Large intestine (tissue), 12 donors: ENCODE results near the gene ZNF853. TPM values are rescaled to one million over a fixed set of nuclear protein-coding genes. Genes with fewer than 3 reads are reported as not detected.
"Not testable (repeated sequence)": the region's sequence is repeated elsewhere in the genome, so short reads cannot be mapped to it uniquely, and the experiment has no call there.

ENCODE experiments used
- DNase-seq, 2 donors: peaks; one replicate each; pipeline versions ENCODE4 v3.0.0 to v3.0.0-alpha.2; 2013
- H3K27ac ChIP-seq: one replicate; pipeline ENCODE4 v1.5.1; 2013; ENCODE audit warnings: low read length
- H3K27me3 ChIP-seq: 2 replicates; pipeline ENCODE4 v1.6.1; 2013; ENCODE audit warnings: low read length; ENCODE audit not compliant: control insufficient read depth, insufficient read depth
- H3K36me3 ChIP-seq: 2 replicates; pipeline ENCODE4 v1.6.1; 2013; ENCODE audit warnings: low read length; ENCODE audit not compliant: control insufficient read depth, insufficient read depth
- H3K4me1 ChIP-seq: one replicate; pipeline ENCODE4 v1.6.1; 2013; ENCODE audit warnings: low read length; ENCODE audit not compliant: control insufficient read depth, insufficient read depth
- H3K4me3 ChIP-seq: one replicate; pipeline ENCODE4 v1.5.1; 2013; ENCODE audit warnings: low read length
- H3K9me3 ChIP-seq: one replicate; pipeline ENCODE4 v1.6.1; 2013; ENCODE audit warnings: mild to moderate bottlenecking, low read depth, low read length, moderate library complexity; ENCODE audit not compliant: control insufficient read depth
- WGBS: methylation state at CpG from one replicate; pipeline ENCODE4 v1.1.5; 2013; ENCODE audit warnings: low lambda C conversion rate; ENCODE audit not compliant: insufficient coverage; 5-methylcytosine and 5-hydroxymethylcytosine counted together
- long read RNA-seq, 11 donors: transcript quantifications; one replicate each; lab custom pipeline, GENCODE V29; 2026
- polyA plus RNA-seq: library from polyadenylated mRNA; unstranded; fragments of 120-200 nt; gene quantifications from one replicate; pipeline ENCODE4 v1.2.1, GENCODE V29; 2013

Gene ZNF853
- polyA plus RNA-seq, result 5.7 TPM
- long read RNA-seq, donor 1, result 0 reads
- long read RNA-seq, donor 2, partial matches to known transcripts, result 0 of 2 reads
- long read RNA-seq, donor 2, other reads (novel, unspliced or antisense), result 0 of 2 reads
- long read RNA-seq, donor 3, partial matches to known transcripts, result 0 of 1 reads
- long read RNA-seq, donor 3, other reads (novel, unspliced or antisense), result 0 of 1 reads
- long read RNA-seq, donor 4, result 0 reads
- long read RNA-seq, donor 5, partial matches to known transcripts, result 0 of 2 reads
- long read RNA-seq, donor 5, other reads (novel, unspliced or antisense), result 0 of 2 reads
- long read RNA-seq, donor 6, result 0 reads
- long read RNA-seq, donor 7, partial matches to known transcripts, result 5 of 6 reads
- long read RNA-seq, donor 7, other reads (novel, unspliced or antisense), result 0 of 6 reads
- long read RNA-seq, donor 8, partial matches to known transcripts, result 0 of 3 reads
- long read RNA-seq, donor 8, other reads (novel, unspliced or antisense), result 0 of 3 reads
- long read RNA-seq, donor 9, partial matches to known transcripts, result 0 of 3 reads
- long read RNA-seq, donor 9, other reads (novel, unspliced or antisense), result 0 of 3 reads
- long read RNA-seq, donor 10, partial matches to known transcripts, result 6 of 7 reads
- long read RNA-seq, donor 10, other reads (novel, unspliced or antisense), result 0 of 7 reads
- long read RNA-seq, donor 11, result 0 reads

DNA sequence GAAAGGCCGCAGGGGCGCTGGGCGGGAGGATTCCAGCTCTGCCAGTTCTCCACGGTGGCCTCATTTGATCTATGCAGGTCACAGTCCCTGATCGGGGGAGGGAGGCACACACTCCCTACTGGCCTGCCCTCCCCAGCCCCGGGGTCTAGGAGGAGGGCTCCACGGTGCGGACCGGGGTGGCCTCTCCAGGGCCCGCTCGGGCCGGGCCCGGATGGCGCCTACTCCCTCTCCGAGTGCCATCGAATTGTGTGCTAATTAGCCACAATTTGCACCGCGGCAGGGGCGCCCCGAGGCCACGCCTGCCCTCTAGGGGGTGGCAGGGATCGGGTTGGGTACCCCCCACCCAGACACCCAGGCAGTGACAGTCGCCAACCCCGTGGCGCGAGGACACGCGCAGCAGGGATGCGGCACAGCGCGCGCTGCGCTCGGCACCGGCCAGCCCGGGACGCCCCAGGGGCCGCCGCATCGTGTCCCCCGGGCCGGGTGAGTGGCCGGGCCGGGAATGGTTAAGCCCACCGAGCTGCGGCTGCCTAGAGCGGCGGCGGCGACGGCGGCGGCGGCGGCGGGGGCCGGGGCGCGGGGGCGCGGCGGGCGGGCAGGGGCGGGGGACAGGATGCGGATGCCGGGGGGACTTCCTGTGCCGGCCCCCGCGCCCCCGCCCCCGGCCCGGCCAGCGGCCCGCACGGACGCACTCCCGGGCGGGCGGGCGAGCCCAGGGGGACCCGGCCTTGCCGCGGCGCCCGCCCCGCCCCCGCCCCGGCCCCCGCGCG, at the start of gene ZNF853:
TSS of gene ZNF853 (plus strand) at position 658 of the 770 bp plus-strand sequence. CDS start 565 bp downstream, outside the sequence.
- peaks cover 4% of the 10 kb centered on the region for H3K9me3 ChIP-seq
- WGBS, result no CpG with 5 or more reads among the region's 91 CpGs
- DNase-seq, result peak in 1 of 2 donors; percentile 30
- peak within 1 kb of the TSS; percentile 55 for H3K4me3 ChIP-seq
- peaks cover 12% of the 10 kb centered on the region for H3K27me3 ChIP-seq
- H3K4me1 ChIP-seq, result peaks cover 2% of the 10 kb centered on the region
- H3K27ac ChIP-seq, result no peak within 1 kb of the TSS
- no peaks in the 10 kb centered on the region for H3K36me3 ChIP-seq

DNA sequence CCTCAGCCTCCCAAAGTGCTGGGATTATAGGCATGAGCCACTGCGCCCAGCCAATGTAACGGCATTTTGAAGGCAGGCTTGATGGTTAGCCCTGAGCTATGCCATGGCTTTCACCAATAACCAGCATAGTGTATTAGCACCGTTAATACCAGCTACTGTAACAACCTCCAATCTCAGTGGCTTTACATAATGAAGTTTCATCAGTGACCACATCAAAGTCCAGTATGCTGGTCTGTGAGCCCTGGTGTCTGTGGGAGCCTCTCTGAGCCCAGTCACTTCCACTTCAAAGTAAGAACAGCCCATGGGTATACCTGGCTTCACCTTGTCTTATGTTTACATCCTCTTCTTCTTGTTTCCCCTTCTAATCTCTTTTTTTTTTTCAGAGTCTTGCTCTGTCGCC, 49.8 kb upstream of the ZNF853 start:
- H3K4me3 ChIP-seq, result no peak overlapping the region
- no peaks in the 10 kb centered on the region for H3K9me3 ChIP-seq
- no CpG with 5 or more reads among the region's 4 CpGs for WGBS
- no peak overlapping the region for H3K27ac ChIP-seq
- H3K27me3 ChIP-seq, result no peaks in the 10 kb centered on the region
- no peaks in the 10 kb centered on the region for H3K36me3 ChIP-seq
- DNase-seq, result no peak
- H3K4me1 ChIP-seq, result no peaks in the 10 kb centered on the region

DNA sequence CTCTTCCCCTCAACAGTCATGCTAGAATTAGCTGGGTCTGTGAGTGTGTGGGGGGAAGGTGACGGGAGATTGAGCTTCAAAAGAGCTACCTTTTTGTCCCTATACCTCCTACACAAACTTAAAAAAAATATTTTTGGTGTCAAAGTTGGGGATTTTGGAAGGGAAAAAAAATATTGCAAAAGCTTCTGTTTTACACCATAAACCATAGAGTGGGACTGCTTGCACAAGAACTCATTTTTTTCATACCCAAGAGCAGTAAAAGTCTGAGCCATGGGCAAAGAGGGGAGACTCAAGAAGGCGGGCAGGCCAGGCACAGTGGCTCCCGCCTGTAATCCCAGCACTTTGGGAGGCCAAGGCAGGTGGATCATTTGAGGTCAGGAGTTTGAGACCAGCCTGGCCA, 47.5 kb upstream of the ZNF853 start:
- WGBS, result no CpG with 5 or more reads among the region's 3 CpGs
- Histone ChIP-seq H3K4me3 (no peak overlapping the region), H3K4me1 (no peaks in the 10 kb centered on the region)

DNA sequence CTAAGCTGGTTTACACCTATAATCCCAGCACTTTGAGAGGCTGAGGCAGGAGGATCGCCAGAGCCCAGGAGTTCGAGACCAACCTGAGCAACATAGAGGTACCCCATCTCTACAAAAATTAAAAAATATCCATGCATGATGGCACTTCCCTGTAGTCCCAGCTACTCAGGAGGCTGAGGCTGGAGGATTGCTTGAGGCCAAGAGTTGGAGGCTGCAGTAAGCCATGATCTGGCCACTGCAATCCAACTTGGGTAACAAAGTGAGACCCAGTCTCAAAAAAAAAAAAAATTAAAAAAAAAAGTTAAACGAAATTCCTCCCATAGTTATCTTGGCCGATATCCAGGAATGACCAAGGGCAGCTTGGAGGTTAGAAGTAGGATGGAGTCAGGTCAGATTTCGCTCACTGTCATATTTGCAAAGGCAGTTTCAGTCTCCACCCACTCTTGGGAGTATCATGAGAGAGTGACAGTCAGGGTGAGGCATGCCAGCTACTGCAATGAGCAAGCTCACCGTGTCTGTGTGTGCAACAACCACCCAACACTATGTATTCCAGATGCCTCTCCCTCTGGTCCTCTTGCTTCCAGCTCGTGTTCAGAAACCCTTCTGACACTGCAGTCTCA, 44.1 kb upstream of the ZNF853 start:
- H3K9me3 ChIP-seq, result no peaks in the 10 kb centered on the region
- WGBS, result 86% methylated on average over 1 of the region's 7 CpGs
- H3K4me1 ChIP-seq, result no peaks in the 10 kb centered on the region
- no peaks in the 10 kb centered on the region for H3K36me3 ChIP-seq
- DNase-seq, result no peak
- no peaks in the 10 kb centered on the region for H3K27me3 ChIP-seq
- no peak overlapping the region for H3K4me3 ChIP-seq
- H3K27ac ChIP-seq, result no peak overlapping the region

More for the DNA sequence above, 47.5 kb upstream of the ZNF853 start:
- H3K27me3 ChIP-seq, result no peaks in the 10 kb centered on the region
- no peaks in the 10 kb centered on the region for H3K36me3 ChIP-seq
- DNase-seq, result no peak
- H3K27ac ChIP-seq, result no peak overlapping the region
- H3K9me3 ChIP-seq, result no peaks in the 10 kb centered on the region

DNA sequence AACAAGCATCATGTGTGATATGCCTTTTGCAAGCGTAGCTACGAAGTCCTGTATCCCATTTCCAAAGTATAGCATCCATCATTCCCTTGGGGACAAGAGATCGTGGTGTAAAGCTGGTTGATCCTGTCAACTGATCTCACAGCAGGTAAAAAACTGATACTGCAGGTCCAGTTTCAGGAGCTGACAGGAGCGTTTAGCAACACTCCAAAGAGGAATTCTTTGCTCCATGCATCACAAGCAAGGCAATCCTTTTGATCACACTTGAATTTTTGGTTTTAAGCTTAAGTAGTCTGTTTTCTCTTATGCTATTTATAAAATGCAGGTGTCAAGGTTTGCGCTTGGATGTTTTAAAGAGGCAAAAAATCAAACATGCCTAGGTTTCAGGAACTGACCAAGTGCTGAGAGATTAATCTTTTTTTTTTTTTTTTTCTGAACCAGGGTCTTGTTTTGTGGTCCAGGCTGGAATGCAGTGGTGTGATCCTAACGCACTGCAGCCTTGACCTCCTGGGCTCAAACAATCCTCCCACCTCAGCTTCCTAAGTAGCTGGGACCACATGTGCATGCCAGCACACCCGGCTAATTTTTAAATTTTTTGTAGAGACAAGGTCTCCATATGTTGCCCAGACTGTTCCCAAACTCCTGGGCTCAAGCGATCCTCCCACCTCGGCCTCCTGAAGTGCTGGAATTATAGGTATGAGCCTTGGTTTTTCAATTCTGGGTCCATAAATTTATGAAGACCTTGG, 40.0 kb upstream of the ZNF853 start:
- Histone ChIP-seq H3K27me3 (no peaks in the 10 kb centered on the region), H3K9me3 (no peaks in the 10 kb centered on the region), H3K36me3 (peaks cover 4% of the 10 kb centered on the region), H3K4me1 (peaks cover 5% of the 10 kb centered on the region), H3K4me3 (no peak overlapping the region), H3K27ac (no peak overlapping the region)
- WGBS, result 76% methylated on average over 4 of the region's 9 CpGs
- no peak for DNase-seq

DNA sequence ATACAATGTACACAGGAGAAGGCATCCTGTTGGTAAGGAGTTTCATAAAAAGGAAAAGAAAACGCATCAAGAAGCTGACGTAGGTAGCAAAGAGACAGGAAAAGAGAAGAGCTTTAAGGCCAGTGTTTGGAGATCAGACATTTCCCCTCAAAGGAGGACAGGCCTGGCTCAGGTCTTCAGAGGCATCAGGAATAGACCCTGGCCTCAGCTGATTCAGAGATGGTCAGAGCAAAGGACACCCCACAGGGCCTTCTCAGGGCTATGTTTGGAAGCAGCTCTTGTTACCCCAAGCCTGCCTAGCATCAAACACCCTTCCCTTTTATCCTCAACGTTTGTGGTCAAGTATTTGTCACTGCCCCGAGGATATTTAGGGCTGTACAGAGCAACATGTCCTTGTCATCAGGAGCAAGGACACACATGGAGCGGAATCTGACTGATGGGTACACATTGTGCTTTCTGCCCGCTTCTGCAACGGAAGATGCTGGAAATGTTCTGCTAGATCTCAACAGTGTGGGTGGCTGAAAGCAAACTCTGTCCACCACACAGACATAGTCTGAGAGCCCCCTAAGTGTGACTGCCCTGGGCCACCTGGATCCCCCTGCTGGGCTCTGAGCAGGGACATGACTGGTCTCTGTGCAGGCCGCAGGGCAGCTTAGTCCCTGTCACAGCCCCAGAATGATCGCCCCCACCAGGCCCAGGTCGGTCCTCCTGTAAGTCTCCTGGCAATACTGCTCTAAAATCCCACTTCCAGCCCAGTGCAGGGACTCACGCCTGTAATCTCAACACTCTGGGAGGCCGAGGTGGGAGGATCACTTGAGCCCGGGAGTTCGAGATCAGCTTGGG, 39.2 kb upstream of the ZNF853 start:
- H3K4me3 ChIP-seq, result peak overlapping the region; percentile 21
- DNase-seq, result no peak
- peaks cover 12% of the 10 kb centered on the region for H3K36me3 ChIP-seq
- H3K4me1 ChIP-seq, result peaks cover 5% of the 10 kb centered on the region
- no peaks in the 10 kb centered on the region for H3K27me3 ChIP-seq
- no peak overlapping the region for H3K27ac ChIP-seq
- H3K9me3 ChIP-seq, result no peaks in the 10 kb centered on the region
- WGBS, result 82% methylated on average over 2 of the region's 14 CpGs

DNA sequence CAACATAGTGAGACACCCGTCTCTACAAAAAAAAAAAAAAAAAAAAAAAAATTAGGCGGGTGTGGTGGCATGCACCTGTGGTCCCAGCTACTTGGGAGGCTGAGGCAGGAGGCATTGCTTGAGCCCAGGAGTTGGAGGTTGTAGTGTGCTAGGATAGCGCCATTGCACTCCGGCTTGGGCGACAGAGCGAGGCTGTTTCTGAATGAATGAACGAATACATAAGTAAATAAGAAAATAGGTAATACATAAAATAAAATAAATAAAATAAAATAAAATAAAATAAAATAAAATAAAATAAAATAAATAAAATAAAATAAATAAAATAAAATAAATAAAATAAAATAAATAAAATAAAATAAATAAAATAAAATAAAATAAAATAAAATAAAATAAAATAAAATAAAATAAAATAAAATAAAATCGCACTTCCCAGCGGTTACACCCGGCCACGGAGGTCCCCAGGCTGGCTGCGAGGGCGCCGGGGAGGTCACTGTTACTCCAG, 38.5 kb upstream of the ZNF853 start:
- not testable (repeated sequence) for DNase-seq, H3K27me3 ChIP-seq, H3K4me1 ChIP-seq, H3K9me3 ChIP-seq
- Histone ChIP-seq H3K36me3 (peaks cover 17% of the 10 kb centered on the region), H3K27ac (peak overlapping the region; percentile 77), H3K4me3 (peak overlapping the region; percentile 75)
- 69% methylated on average over 4 of the region's 14 CpGs for WGBS

DNA sequence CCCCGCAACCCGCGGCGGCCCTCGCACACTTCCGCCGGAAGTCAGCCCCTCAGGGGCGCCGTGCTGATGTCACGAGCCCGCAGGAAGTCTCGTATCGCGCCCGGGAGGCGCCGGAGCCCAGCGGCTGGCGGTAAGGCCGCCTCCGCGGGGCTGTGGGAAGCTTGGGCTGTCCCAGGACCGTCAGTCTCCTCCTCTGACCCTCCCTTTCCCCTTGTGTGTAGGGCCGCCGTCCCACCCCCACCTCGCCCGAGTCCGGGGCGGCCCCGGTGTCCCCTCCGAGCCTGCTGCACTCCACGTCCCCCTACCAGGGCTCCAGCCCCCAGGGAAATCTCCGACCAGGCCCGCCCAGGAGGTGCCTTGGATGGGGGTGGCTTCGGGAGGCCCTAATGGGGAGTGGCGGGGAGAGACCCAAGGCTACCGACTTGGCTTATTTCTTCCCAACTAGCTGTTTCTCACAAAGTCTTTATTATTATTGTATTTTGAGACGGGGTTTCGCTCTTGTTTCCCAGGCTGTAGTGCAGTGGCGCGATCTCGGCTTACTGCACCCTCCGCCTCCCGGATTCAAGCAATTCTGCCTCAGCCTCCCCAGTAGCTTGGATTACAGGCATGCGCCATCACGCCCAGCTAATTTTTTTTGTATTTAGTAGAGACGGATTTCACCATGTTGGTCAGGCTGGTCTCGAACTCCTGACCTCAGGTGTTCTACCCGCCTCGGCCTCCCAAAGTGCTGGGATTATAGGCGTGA, 37.9 kb upstream of the ZNF853 start, which contains the start of gene ZDHHC4:
TSS of gene ZDHHC4 (plus strand) at position 86 of the 745 bp plus-strand sequence. CDS start 3,108 bp downstream, outside the sequence.
- Histone ChIP-seq H3K9me3 (no peaks in the 10 kb centered on the region), H3K36me3 (peaks cover 21% of the 10 kb centered on the region), H3K4me3 (peak within 1 kb of the TSS; percentile 75), H3K4me1 (peaks cover 5% of the 10 kb centered on the region), H3K27me3 (no peaks in the 10 kb centered on the region), H3K27ac (peak within 1 kb of the TSS; percentile 77)
- WGBS, result no CpG with 5 or more reads among the region's 51 CpGs
- peak; percentile 89 to 93 for DNase-seq
